ACHN (cell line): ENCODE data around the gene ZBTB16.

Source experiments
- DNase-seq: peaks from one replicate; pipeline ENCODE4 v3.0.0-alpha.2; 2015
- in situ Hi-C: cut with HindIII; loops from 2 replicates; pipeline ENCODE4 v1.10.0; 2017; ENCODE audit warnings: low sequenced_read_pairs, low pct_ligation_motif_present, low pct_unique_long_range_greater_than_20kb

The ZBTB16 gene

GRCh38 chr11:114183044-114183511, 123.6 kb downstream of the ZBTB16 start:
- no peak for DNase-seq
- in situ Hi-C loops: no loop called here

- in situ Hi-C loops: no loop called here
Measured at GRCh38 chr11:114185436-114185835, 125.9 kb downstream of the ZBTB16 start.

GRCh38 chr11:114187173-114187572, 127.7 kb downstream of the ZBTB16 start:
- in situ Hi-C loops: no loop called here

More at GRCh38 chr11:114185436-114185835, 125.9 kb downstream of the ZBTB16 start:
- no peak for DNase-seq

GRCh38 chr11:114188851-114189570, 129.5 kb downstream of the ZBTB16 start:
- in situ Hi-C loops: no loop called here
- no peak for DNase-seq

More at GRCh38 chr11:114187173-114187572, 127.7 kb downstream of the ZBTB16 start:
- DNase-seq: no peak

GRCh38 chr11:114190630-114191029, 131.1 kb downstream of the ZBTB16 start:
- no peak for DNase-seq
- in situ Hi-C loops: no loop called here

GRCh38 chr11:114191893-114192292, 132.4 kb downstream of the ZBTB16 start:
- no peak for DNase-seq
- in situ Hi-C loops: no loop called here

- in situ Hi-C loops: no loop called here
- DNase-seq: no peak
Measured at GRCh38 chr11:114192841-114193389, 133.4 kb downstream of the ZBTB16 start.

GRCh38 chr11:114193730-114194679, 134.5 kb downstream of the ZBTB16 start:
- no peak for DNase-seq
- in situ Hi-C loops: no loop called here

GRCh38 chr11:114194702-114195101, 135.2 kb downstream of the ZBTB16 start:
- in situ Hi-C loops: no loop called here
- no peak for DNase-seq

- in situ Hi-C loops: no loop called here
- no peak for DNase-seq
Measured at GRCh38 chr11:114195151-114195550, 135.6 kb downstream of the ZBTB16 start.

GRCh38 chr11:114195981-114196731, 136.6 kb downstream of the ZBTB16 start:
- in situ Hi-C loops: no loop called here
- no peak for DNase-seq

GRCh38 chr11:114196997-114197703, 137.6 kb downstream of the ZBTB16 start:
- DNase-seq: no peak
- in situ Hi-C loops: no loop called here

- in situ Hi-C loops: no loop called here
- no peak for DNase-seq
Measured at GRCh38 chr11:114197799-114198500, 138.4 kb downstream of the ZBTB16 start.

- in situ Hi-C loops: no loop called here
- DNase-seq: no peak
Measured at GRCh38 chr11:114199051-114199450, 139.5 kb downstream of the ZBTB16 start.

- in situ Hi-C loops: no loop called here
- DNase-seq: no peak
Measured at GRCh38 chr11:114200351-114201133, 141.0 kb downstream of the ZBTB16 start.

- no peak for DNase-seq
- in situ Hi-C loops: no loop called here
Measured at GRCh38 chr11:114201219-114201618, 141.7 kb downstream of the ZBTB16 start.
